Prostate gland (tissue), 2 donors: Measurements from ENCODE around the gene TRPM4. TPM values are rescaled to one million over a fixed set of nuclear protein-coding genes. Genes with fewer than 3 reads are reported as not detected.

Experiments
- DNase-seq: peaks from one replicate; pipeline ENCODE4 v3.0.0-alpha.2; 2019; ENCODE audit warnings: low spot score
- H3K27ac ChIP-seq, 2 donors: fragments of 200-600 bp; sonication (generic); 2 replicates each; pipeline ENCODE4 v1.5.1; 2017 to 2019
- H3K27me3 ChIP-seq: fragments of 200-600 bp; sonication (generic); replicated peaks from 2 replicates; pipeline ENCODE4 v1.5.1; 2019; ENCODE audit not compliant: insufficient read depth
- H3K36me3 ChIP-seq, 2 donors: fragments of 200-600 bp; sonication (generic); 1 replicate in 1 of 2; 2 replicates in 1 of 2; pipeline versions ENCODE4 v1.5.1 to v1.8.1; 2017 to 2019
- H3K4me1 ChIP-seq: fragments of 200-600 bp; sonication (generic); replicated peaks from 2 replicates; pipeline ENCODE4 v1.5.1; 2019
- H3K4me3 ChIP-seq, 2 donors: fragments of 200-600 bp; sonication (generic); 2 replicates each; pipeline ENCODE4 v1.5.1; 2017 to 2019
- H3K9me3 ChIP-seq: fragments of 200-600 bp; sonication (generic); 2 replicates; pipeline ENCODE4 v1.5.1; 2017
- POLR2A ChIP-seq: fragments of 450-650 bp; IDR thresholded peaks from one replicate; pipeline ENCODE4 v1.6.1; 2016; ENCODE audit warnings: antibody characterized with exemption, mild to moderate bottlenecking
- POLR2AphosphoS5 ChIP-seq: sonication (generic); formaldehyde crosslinking; IDR thresholded peaks from one replicate; pipeline ENCODE4 v1.6.1; 2017; ENCODE audit warnings: antibody characterized with exemption
- WGBS: methylation state at CpG from one replicate; pipeline ENCODE4 v1.1.5; 2018; 5-methylcytosine and 5-hydroxymethylcytosine counted together
- intact Hi-C: fragments of 100-400 bp; cut with DNase I; formaldehyde crosslinking; loops from one replicate; pipeline ENCODE4 v1.14.2; 2022
- total RNA-seq, 2 donors: library from RNA; depleted of rRNA; stranded (reverse); fragments of >200 nt; gene quantifications; one replicate each; pipeline ENCODE4 v1.1.0, GENCODE V29; 2016
- TF ChIP-seq, protein P1 (sequence below), 4 experiments: fragments of 200-600 bp in 2 of 4; fragments of 450-650 bp in 2 of 4; sonication (generic) in 2 of 4; IDR thresholded peaks; 1 replicate in 3 of 4; 2 replicates in 1 of 4; pipeline ENCODE4 v1.5.1; 2016 to 2019; ENCODE audit warnings: antibody characterized with exemption in 4 of 4, mild to moderate bottlenecking in 2 of 4, moderate library complexity in 2 of 4

The TRPM4 gene
- total RNA-seq, 2 donors from 2014 or later, result 99.0 to 126 TPM

DNA sequence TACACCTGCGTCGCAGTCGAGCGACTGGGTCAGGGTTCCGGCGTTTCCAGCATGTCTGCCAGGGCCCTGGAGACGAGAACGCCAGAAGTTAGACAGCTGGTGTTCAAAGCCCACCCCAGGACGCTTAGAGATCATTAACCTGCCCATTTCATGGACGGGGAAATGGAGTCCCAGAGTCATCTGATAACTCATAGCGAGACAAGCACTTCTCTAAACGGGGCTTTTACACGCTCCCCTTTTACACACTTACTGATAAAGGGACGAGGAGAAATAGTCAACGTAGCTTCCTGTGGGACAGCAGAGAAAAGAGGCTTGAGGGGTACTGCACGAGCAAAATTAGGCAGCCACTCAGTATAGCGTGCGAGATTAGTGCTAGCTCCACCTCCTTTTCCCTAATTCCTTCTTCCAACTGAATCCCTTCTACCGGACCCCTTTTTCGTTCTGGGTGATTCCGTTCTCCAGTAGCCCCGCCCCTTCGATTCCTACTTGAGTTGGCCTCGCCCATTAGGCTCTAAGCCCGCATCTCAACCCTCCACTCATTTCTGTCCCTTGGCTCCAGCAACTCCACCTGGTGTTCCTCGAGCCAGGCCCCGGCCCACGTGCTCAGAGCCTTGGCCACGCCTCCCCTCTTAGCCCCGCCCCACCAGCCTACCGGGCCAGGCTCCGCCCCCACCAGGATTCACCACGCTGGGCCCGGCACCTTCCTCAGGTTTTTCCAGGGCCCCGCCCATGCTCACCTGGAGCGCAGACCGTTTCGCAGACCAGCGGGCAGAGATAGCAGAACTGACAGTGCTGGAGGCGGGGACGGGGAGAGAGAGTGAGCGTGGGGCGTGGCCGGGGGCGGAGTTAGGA lies 6.1 kb upstream of the TRPM4 start:
- no peaks in the 10 kb centered on the region for H3K36me3 ChIP-seq
- H3K27ac ChIP-seq, result peak overlapping the region; percentile 90 to 97
- no peaks in the 10 kb centered on the region for H3K27me3 ChIP-seq
- peak overlapping the region in 1 of 2 donors; percentile 77 for H3K4me3 ChIP-seq
- H3K4me1 ChIP-seq, result peaks cover 8% of the 10 kb centered on the region
- TF ChIP-seq, protein P1, sequence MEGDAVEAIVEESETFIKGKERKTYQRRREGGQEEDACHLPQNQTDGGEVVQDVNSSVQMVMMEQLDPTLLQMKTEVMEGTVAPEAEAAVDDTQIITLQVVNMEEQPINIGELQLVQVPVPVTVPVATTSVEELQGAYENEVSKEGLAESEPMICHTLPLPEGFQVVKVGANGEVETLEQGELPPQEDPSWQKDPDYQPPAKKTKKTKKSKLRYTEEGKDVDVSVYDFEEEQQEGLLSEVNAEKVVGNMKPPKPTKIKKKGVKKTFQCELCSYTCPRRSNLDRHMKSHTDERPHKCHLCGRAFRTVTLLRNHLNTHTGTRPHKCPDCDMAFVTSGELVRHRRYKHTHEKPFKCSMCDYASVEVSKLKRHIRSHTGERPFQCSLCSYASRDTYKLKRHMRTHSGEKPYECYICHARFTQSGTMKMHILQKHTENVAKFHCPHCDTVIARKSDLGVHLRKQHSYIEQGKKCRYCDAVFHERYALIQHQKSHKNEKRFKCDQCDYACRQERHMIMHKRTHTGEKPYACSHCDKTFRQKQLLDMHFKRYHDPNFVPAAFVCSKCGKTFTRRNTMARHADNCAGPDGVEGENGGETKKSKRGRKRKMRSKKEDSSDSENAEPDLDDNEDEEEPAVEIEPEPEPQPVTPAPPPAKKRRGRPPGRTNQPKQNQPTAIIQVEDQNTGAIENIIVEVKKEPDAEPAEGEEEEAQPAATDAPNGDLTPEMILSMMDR (IDR thresholded peaks at IDR 0.05), result peak in 1 of 4 experiments; percentile 9
- TF ChIP-seq POLR2AphosphoS5, result peak; percentile 96
- peak; percentile 44 for TF ChIP-seq POLR2A
- no peaks in the 10 kb centered on the region for H3K9me3 ChIP-seq
- peak; percentile 96 for DNase-seq
- intact Hi-C loops, result loop anchor here (5.0 kb wide), 1 partner anchor 34 kb away; the partner anchor contains the start of genes C19orf73 and PPFIA3
- WGBS, result 8% methylated on average over 45 of the region's 45 CpGs

DNA sequence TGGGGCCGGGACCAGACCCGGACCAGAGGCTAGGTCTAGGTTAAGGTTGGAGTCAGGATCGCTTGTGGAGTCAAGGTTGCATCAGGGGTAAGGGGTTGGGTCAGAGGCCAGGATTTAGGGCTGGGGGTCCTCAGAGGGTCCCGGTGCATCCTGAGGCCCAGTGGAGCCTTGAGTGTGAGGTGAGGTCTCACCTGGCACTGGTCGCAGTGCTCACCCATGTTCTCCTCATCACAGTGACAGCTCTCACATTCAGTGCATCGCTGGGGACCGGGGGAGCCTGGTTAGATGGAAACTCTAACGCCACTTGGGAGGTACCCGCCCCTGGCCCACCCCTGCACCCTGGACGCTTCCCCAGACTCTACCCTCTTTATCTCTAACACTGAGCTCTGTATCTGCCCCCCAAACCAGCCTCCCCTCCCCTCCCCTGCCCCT lies 5.5 kb upstream of the TRPM4 start:
- Histone ChIP-seq H3K4me3 (no peak overlapping the region), H3K4me1 (peaks cover 3% of the 10 kb centered on the region), H3K27me3 (no peaks in the 10 kb centered on the region), H3K27ac (peak overlapping the region; percentile 24 to 97), H3K36me3 (no peaks in the 10 kb centered on the region), H3K9me3 (no peaks in the 10 kb centered on the region)
- intact Hi-C loops, result loop anchor here (5.0 kb wide), 1 partner anchor 35 kb away; the partner anchor contains the start of genes C19orf73 and PPFIA3
- 27% methylated on average over 9 of the region's 10 CpGs for WGBS
- TF ChIP-seq, protein P1 (IDR thresholded peaks at IDR 0.05), result no peak
- TF ChIP-seq POLR2A, result no peak
- no peak for TF ChIP-seq POLR2AphosphoS5
- no peak for DNase-seq

DNA sequence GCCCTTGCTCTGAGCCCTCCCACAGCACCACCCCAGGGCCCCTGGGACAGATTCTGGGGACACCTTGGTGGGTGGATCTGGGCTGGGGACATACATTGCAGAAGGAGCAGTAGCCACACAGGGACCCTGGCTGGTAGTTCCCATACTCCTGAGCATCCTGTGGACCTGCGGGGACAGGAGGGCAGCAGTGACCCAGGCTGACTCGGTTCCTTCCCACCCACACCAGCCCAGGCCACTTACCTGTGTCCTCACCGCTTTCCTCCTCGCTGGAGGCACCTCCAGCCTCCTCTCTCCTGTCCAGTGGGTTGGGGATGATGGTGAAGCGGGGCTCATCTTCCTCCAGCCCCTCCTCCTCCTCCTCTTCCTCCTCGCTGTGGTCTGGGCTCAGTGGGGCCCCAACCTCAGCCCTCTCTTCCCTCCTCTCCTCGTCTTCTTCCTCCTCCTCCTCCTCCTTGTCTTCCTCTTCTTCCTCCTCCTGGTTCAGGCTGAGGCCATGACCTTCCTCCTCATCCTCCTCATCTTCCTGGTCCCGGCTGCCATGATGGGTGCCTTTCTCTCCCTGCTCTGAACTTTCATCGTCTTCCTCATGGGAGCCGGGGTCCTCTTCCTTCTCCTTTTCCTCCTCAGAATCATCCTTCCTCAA lies 4.3 kb upstream of the TRPM4 start:
- Histone ChIP-seq H3K27me3 (no peaks in the 10 kb centered on the region), H3K4me3 (no peak overlapping the region), H3K36me3 (no peaks in the 10 kb centered on the region), H3K4me1 (no peaks in the 10 kb centered on the region), H3K27ac (no peak overlapping the region), H3K9me3 (no peaks in the 10 kb centered on the region)
- WGBS, result 90% methylated on average over 10 of the region's 10 CpGs
- no peak for DNase-seq
- intact Hi-C loops, result loop anchor here (5.0 kb wide), 1 partner anchor 36 kb away; the partner anchor contains the start of genes C19orf73 and PPFIA3
- no peak for TF ChIP-seq POLR2A
- TF ChIP-seq, protein P1 (IDR thresholded peaks at IDR 0.05), result no peak
- TF ChIP-seq POLR2AphosphoS5, result no peak

DNA sequence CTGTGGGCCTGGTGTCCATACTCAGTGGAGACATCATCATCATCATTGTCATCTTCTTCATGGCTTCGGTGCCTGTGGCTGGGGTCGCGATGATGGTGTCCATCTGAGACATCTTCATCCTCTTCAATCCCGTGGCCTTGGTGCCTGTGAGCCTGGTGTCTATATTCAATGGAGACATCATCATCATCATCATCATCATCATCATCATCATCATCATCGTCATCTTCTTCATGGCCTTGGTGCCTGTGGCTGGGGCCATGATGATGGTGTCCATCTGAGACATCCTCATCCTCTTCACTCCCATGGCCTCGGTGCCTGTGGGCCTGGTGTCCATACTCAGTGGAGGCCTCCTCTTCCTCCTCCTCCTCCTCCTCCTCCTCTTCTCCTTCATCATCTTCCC lies 3.3 kb upstream of the TRPM4 start:
- TF ChIP-seq POLR2A, result no peak
- TF ChIP-seq, protein P1 (IDR thresholded peaks at IDR 0.05), result no peak
- no peak for TF ChIP-seq POLR2AphosphoS5
- no peaks in the 10 kb centered on the region for H3K36me3 ChIP-seq
- no peak overlapping the region for H3K27ac ChIP-seq
- no peaks in the 10 kb centered on the region for H3K4me1 ChIP-seq
- intact Hi-C loops, result loop anchor here (5.0 kb wide), 1 partner anchor 37 kb away; the partner anchor contains the start of genes C19orf73 and PPFIA3
- H3K4me3 ChIP-seq, result no peak overlapping the region
- no peaks in the 10 kb centered on the region for H3K9me3 ChIP-seq
- no peaks in the 10 kb centered on the region for H3K27me3 ChIP-seq
- WGBS, result 95% methylated on average over 6 of the region's 6 CpGs
- DNase-seq, result no peak
